SU-DHL-6 (cell line): ENCODE data around the gene DOCK9.

Experiments
- CTCF ChIP-seq: fragments of 200-600 bp; sonication (generic); IDR thresholded peaks from one replicate; pipeline ENCODE4 v1.5.1; 2017; ENCODE audit warnings: antibody characterized with exemption, mild to moderate bottlenecking, low read length, moderate library complexity; ENCODE audit not compliant: insufficient read depth, poor library complexity, severe bottlenecking
- EZH2phosphoT487 ChIP-seq: fragments of 200-600 bp; sonication (generic), shearing (Covaris generic); conservative IDR thresholded peaks from 2 replicates; pipeline ENCODE4 v1.6.1; 2018; ENCODE audit warnings: mild to moderate bottlenecking, antibody characterized with exemption, low read length, moderate library complexity, mixed read lengths

DNA sequence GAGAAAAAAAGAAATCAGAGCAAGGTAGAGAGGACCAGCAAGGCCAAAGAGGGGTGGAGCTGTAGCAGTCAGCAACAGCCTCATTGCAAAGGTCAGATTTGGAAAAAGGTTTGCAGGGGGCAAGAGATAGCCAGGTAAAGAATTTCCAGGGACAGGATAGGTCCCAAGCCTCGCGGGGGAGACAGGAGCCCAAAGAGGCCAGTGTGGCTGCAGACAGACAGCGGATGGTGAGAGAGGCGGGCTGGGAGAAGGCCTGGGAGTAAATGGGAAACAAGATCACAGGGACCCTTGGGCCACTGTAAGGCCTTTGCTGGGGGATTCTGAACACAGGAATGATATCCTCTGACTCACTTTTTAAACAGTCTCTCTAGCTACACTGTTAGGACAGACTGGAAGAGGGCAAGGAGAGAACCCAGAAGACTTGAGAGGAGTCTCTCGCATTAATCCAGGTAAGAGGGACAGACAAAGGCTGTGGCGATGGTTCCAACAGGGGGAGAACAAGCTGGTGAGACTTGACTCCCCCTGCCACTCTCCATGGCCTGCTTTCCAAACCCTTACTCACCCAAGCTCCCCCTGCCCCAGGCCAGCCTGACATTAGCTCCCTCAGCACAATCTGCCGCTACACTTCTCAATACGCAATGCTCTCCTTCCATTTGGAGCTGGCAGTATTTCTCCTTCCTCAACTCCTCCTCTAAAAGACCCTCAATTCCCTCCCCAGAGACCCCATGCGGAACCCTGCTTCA is 31.8 kb downstream of the DOCK9 start:
- TF ChIP-seq EZH2phosphoT487 = no peak
- no peak for TF ChIP-seq CTCF
